Activated CD8-positive, alpha-beta memory T cell treated with anti-CD3 and anti-CD28 coated beads for 48 hours (primary cell): ENCODE results near the gene AMOT.
"Not testable (repeated sequence)": the region's sequence is repeated elsewhere in the genome, so short reads cannot be mapped to it uniquely, and the experiment has no call there.

Source experiments
- DNase-seq, 3 experiments: peaks; one replicate each; pipeline ENCODE4 v3.0.0-alpha.2; 2020; ENCODE audit warnings: low read depth in 2 of 3, low spot score in 2 of 3

The AMOT gene

GRCh38 chrX:112840382-112841113 is at the start of gene AMOT:
AMOT (minus strand) TSS chrX:112840831; CDS start chrX:112823126, 17,705 bp downstream.
- DNase-seq: no peak

- DNase-seq: no peak
These were observed 48.8 kb upstream of the AMOT start for GRCh38 chrX:112889400-112889799.

- DNase-seq: no peak
These were observed 48.3 kb upstream of the AMOT start for GRCh38 chrX:112888916-112889315.

GRCh38 chrX:112877771-112878173 is 37.1 kb upstream of the AMOT start:
- no peak for DNase-seq

GRCh38 chrX:112874614-112875013 is 34.0 kb upstream of the AMOT start:
- no peak for DNase-seq

GRCh38 chrX:112874175-112874574 is 33.5 kb upstream of the AMOT start:
- no peak for DNase-seq

GRCh38 chrX:112868586-112868985 is 28.0 kb upstream of the AMOT start:
- DNase-seq: no peak

- DNase-seq: no peak
These were observed 26.9 kb upstream of the AMOT start for GRCh38 chrX:112867570-112867969.

- no peak for DNase-seq
These were observed 25.5 kb upstream of the AMOT start for GRCh38 chrX:112866175-112866574.

- no peak for DNase-seq
These were observed 24.9 kb upstream of the AMOT start for GRCh38 chrX:112865464-112866025.

- DNase-seq: no peak
These were observed 23.2 kb upstream of the AMOT start for GRCh38 chrX:112863850-112864249.

- DNase-seq: no peak
These were observed 16.8 kb upstream of the AMOT start for GRCh38 chrX:112857478-112857878.

- DNase-seq: not testable (repeated sequence)
These were observed 14.3 kb upstream of the AMOT start for GRCh38 chrX:112854901-112855300.

- DNase-seq: no peak
These were observed 12.2 kb upstream of the AMOT start for GRCh38 chrX:112852851-112853250.

- DNase-seq: no peak
These were observed 11.2 kb upstream of the AMOT start for GRCh38 chrX:112851806-112852205.

GRCh38 chrX:112851161-112851779 is 10.6 kb upstream of the AMOT start:
- DNase-seq: no peak

GRCh38 chrX:112849016-112849415 is 8.4 kb upstream of the AMOT start:
- DNase-seq: no peak

GRCh38 chrX:112846782-112847181 is 6.2 kb upstream of the AMOT start:
- no peak for DNase-seq

- no peak for DNase-seq
These were observed 5.6 kb upstream of the AMOT start for GRCh38 chrX:112846187-112846586.

- DNase-seq: no peak
These were observed 3.6 kb upstream of the AMOT start for GRCh38 chrX:112844250-112844649.

GRCh38 chrX:112841820-112842157 is 1.2 kb upstream of the AMOT start:
- DNase-seq: no peak

GRCh38 chrX:112841114-112841819 is 636 bp upstream of the AMOT start:
- DNase-seq: peak; percentile 9 to 26 (median 24)
